Stimulated activated naive CD4-positive, alpha-beta T cell (primary cell): ENCODE data around the gene B3GNT5.

ENCODE experiments used
- DNase-seq, 6 experiments: peaks; one replicate each; lab custom pipeline; 2025; lab: John Stamatoyannopoulos, UW

Gene B3GNT5

DNA sequence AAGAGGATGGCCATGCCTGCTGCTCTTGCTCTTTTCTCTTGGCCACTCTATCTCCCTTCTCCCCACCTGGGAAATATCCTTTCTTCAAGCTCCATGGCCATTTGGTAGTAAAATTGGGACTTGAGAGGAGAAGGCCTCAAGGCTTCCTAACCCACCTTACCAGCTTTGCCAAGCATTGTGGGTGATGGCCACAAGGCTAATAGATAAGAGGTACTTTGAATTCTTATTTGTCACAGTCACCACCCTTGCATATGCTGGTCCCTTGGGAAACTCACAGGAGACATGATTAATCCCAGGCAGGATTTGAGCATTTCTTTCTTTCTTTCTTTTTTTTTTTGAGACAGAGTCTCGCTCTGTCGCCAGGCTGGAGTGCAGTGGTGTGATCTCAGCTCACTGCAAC lies 37.2 kb downstream of the B3GNT5 start:
- no peak for DNase-seq

- DNase-seq = no peak
These were observed 38.5 kb downstream of the B3GNT5 start for GRCh38 chr3:183291497-183292031.

DNA sequence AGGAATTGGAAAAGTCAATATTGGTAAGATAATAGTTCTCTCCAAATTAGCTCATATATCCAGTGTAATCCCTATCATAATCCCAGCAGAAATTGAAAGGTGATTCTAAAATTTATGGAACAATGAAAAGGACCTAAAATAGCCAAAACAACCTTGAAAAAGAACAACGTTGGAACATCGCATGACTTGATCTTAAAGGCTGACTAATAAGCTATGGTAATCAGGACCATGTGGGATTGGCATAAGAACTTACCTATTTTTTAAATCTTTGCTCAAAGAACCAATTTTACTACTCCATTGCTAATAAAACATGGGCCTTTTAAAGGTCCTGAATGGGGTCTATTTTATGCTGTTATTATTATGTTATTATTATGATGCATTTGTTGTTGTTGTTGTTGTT lies 40.9 kb downstream of the B3GNT5 start:
- no peak for DNase-seq

DNA sequence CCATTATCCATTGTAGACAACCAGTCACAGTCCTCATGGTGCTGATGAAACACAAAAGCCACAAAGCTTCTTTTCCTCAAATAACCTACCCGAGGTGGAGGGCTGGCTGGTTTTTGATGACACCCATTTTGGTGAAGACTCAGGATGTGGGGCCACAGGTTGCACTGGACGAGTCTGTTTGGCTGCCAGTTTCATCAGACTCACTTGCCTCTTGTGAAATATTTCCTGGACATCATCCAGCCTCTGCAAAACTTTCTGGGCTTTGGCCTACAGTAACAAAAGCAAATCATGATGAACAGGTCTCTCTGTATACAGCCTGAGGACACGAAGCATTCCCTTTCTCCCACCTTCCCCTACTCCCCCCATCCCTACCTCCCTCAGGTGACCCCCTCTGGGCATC lies 42.2 kb downstream of the B3GNT5 start:
- no peak for DNase-seq

GRCh38 chr3:183296944-183297343 lies 43.9 kb downstream of the B3GNT5 start:
- DNase-seq = no peak

DNA sequence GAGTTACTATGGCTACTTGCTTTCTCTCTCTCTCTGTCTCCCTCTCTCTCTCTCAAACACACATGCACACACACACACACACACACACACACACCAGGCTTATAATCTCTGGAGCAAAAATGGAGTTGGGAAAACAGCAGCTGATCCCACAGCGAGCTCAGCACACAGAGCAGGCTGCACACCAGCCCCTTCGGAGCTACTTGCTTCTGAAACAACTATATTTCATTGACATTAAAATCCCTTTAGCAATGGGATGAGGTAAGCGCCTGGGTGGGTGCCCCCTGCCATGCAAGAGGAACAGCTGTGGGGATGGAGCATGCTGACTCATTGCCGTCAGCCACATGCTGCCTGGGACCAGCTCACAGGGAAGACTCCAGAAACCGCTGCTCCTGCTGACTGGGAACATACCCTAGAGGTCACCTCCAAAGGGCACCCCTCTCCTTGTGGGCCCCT lies 45.7 kb downstream of the B3GNT5 start:
- DNase-seq = no peak

- no peak for DNase-seq
These were observed 46.9 kb downstream of the B3GNT5 start for GRCh38 chr3:183299976-183300375.

DNA sequence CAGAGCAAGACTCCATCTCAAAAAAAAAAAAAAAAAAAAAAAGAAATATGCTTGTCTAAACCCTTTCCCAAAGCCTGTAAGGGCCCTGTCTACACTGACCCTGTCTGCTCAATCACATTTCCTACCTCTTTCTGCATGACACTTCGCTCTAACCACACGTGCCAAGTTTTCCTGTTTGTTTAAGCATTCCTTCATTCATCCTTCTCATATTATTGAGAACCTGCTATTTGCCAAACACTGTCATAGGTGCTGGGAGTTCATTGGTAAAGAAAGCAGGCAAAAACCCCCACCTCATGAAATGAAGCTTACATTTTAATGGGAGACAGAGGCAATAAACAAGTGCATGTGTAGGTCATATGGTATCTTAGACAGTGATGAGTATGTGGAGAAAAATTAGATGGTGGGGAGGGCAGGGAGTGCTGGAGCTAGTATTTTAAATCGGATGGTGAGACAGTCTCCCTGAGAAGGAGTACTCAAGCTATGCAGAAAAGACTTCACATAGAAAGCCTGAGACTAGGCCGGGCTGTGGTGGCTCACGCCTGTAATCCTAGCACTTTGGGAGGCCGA lies 48.0 kb downstream of the B3GNT5 start:
- DNase-seq = no peak

GRCh38 chr3:183301937-183302580 lies 49.0 kb downstream of the B3GNT5 start:
- no peak for DNase-seq

DNA sequence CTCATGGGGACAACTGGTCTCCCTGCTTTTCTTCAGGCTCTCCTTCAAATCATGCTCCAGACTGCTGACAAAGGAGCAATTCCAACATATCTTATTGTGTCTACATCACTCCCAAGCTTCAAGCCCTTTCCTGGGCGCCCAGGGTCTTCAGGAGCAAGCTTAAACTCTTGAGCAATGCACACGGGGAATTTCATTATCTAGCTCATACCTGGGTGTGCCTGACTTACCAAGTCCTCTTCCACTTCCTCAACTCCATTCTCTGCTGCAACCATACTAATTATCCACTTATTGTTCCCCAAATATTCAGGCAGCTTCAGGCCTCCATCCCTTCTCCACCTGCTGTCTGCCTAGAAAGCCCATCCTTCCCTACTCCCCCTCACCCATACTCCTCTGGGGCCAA lies 50.6 kb downstream of the B3GNT5 start:
- no peak for DNase-seq

GRCh38 chr3:183306798-183307671 lies 54.0 kb downstream of the B3GNT5 start:
- DNase-seq = no peak

DNA sequence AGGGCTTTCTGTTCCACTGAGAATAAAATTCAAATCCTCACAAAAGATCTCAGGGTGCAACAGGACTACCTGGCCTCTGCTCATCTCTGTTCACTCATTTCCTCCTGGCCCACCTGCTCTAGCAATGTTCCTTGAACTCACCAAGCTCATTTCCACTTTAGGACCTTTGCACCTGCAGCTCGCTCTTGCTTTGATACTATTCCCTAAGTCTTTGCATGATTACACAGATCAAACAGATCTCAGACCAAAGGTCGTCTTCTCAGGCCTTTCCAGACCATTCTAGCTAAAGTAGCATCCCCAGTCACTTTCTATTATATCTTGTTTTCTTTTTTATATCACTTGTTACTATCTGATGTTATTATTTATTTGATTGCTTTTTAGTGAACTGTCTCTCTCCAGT lies 54.7 kb downstream of the B3GNT5 start:
- DNase-seq = no peak

DNA sequence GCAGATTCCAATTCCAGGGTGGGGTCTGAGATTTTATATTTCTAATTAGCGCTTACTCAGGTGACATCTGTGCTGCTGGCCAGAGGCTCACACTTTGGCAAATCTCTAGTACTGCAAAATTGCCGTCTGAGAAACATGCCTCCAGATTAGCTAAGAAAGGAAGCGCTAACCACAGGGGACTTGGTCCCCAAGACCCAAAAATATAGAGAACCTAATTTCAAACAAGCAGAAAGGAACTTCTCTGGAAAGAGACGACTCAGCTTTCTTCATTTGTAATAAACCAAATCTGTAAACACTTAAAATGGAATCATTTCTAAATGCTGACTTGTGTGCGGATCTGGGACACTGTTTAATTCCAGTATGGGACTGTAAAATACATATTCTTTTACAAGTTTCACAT lies 55.7 kb downstream of the B3GNT5 start:
- no peak for DNase-seq

DNA sequence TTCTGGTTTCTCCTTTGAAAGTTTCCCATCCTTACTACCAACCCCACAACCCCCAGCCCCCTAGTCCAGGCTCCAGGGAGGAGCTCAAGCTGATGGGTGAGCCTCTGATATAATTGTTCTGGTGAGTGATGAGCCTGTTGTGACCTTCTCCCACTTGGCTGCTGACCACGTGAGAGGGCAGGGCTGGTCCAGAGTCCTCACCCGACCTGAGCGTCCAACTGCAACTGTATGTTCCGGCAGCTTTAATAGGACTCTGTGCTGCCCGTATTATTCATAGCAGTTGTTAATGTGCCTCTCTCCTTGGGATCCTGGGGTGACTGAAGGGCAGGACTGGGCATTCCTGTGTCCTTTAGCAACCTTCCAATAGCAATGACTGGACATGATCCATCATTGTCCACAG lies 56.2 kb downstream of the B3GNT5 start:
- no peak for DNase-seq

DNA sequence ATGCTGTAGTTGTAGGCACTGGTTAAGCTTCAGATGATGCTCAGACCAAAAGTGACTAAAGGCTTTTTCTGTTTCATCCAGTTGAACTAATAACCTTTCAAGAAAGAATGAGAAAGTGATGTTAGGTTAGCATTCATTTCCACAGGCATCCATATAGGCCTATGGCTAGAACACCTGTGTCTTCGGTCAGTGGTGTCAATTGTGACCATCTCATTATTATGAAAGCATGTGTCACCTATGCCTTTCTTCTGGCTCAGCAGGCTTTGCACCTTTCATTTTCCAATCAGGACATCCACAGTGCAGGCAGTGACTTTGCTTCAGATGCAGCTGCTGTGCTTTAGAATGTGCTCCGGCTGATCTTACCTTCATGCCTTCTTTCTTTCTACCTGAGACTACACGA lies 57.9 kb downstream of the B3GNT5 start:
- no peak for DNase-seq

DNA sequence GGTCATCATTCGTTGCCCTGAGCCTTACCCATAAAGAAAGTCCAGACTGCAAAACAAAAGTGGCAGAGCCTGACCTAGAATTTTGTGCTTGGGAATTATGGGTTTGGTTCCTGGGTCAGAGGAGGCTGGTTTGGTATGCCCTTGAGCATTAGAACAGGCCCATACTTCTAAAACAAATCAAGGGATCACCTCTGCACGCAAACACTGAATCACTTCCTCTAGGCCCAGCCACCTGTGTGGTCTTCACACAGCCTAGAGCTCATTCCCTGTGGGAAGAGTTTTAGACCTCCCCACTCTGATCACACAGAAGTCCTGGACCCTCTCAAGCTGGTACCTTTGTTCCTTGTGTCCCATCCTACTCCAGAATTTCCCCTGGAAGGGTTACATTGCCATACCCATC lies 59.4 kb downstream of the B3GNT5 start:
- no peak for DNase-seq

DNA sequence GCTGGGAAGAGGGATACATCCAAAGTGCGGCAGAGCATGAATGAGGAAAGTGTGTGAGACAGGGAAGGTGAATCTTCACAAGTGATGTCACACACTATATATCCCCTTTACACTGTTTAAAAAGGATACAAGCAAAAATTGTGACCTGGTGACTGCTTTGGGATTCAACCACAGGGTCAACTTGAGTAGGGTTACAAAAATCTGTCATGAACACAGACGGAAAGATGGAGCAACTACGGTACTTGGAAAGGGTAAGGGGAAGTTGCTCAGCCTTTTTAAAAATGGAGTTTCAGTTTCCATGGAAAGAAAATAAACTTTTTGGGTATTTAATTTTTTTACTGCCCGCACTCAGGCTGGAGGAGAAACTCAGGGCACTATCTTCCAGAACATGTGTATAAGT lies 60.3 kb downstream of the B3GNT5 start:
- DNase-seq = no peak

DNA sequence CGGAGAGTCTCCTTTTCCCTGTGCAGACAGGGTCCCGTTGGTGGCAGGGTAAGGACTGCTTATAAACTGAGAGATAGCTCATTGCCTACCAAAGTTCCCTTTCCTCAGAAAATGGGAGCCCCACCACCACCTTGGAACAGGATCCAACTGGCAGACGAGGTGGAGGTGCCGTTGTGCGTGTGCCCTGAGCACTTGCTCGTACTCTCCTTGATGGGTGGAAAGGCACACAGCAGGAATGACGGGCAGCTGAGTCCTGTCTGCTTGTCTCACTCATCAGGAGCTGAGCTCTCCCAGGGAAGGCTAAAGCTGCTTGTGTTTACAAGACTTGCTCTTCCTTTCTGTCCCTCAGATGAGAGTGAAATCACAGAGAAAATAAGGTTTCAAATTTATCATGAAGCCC lies 60.7 kb downstream of the B3GNT5 start:
- no peak for DNase-seq

DNA sequence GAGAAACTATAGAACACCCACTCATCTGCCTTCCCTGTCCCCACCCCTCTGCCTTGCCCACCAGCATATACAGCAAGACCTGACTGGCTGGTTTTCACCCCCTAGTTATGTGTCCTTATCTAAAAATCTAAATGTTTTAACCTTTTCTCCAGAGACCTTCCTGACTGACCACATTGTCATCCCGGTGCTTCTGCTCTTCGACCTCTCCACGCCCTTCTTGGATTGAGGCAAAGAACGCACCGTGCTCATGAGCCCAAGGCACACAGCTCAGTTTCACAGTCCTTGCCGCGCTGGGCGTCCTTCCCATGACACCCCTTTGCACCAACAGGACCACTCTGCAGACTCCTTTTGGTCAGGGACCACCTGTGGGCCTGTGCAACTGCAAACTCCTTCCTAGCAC lies 62.7 kb downstream of the B3GNT5 start:
- DNase-seq = no peak

DNA sequence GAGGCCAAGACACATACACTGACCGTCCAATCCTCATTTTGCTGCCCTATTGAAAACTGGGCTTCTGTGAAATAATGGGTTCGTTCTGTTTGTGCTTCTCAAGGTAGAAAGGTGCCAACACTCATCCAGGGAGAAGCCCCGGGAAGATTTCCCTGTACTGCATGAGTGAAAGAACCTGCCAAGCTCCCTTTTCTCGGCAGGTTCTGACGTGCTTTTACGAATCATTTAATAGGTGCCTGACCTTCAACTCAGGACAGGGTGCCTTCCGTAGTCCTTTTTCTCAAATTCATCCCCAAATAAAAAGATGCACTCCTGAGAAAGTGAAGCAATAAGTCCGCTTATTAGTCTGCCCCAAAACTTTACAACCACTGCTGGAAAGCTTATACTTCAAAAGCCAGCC lies 64.2 kb downstream of the B3GNT5 start:
- DNase-seq = no peak

DNA sequence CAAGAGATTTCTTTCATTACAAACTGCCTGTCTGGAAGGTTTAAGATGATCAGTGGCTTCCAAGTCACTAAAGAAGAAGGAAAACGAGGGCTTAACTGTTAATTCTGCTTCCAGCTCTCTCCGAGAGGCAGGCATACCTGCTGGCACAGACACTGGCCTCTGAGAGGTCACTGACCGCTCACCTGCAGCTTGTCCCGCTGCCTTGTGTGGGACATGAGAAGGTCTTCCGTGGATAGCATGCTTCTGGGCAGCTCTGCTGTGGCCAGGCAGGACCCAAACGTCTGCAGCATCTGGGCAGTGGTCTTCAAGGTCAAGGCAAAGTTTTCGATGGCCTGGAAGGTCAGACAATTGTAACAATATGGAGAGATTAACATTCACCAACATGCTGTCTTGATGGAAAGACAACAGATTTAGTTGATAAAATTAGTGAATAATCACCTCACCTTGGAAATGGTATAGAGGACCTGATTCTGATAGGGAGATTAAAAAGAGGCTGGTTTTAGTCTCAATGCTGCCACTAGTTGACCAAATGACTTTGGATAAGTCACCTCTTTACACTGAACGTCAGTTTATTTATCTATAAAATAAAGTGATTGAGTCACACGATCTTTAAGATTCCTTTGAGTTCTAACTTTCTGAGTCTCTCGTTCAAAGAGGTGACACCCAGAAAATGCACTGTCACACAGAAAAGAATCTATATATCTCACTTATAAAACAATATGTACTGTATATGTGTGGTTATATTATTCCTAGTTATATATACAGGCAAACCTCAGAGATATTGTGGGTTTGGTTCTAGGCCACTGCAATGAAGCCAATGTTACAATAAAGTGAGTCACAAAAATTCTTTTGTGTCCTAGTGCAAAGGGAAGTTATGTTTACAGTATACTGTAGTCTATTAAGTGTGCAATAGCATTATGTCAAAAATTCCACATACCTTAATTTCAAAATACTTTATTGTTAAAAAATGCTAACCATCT lies 65.1 kb downstream of the B3GNT5 start:
- DNase-seq = no peak

GRCh38 chr3:183318877-183319276 lies 65.8 kb downstream of the B3GNT5 start:
- no peak for DNase-seq
